B cell (primary cell): Measurements from ENCODE around the gene KIAA0232.

Experiments used
- CTCF ChIP-seq: fragments of 200-600 bp; IDR thresholded peaks from one replicate; pipeline ENCODE4 v1.8.0; 2022; ENCODE audit warnings: antibody characterized with exemption, mild to moderate bottlenecking
- EZH2 ChIP-seq: IDR thresholded peaks from 2 replicates; pipeline ENCODE4 v1.6.1; 2012; ENCODE audit warnings: borderline replicate concordance, low read depth, mild to moderate bottlenecking, moderate library complexity, low read length; ENCODE audit not compliant: insufficient read depth, poor library complexity, severe bottlenecking

- TF ChIP-seq EZH2 = no peak
- no peak for TF ChIP-seq CTCF
Observed at GRCh38 chr4:6788123-6788522, 5.6 kb downstream of the KIAA0232 start.
